Trophoblast cell (in vitro differentiated cells and primary cell): ENCODE results near the gene HSPA1L.
A peak's percentile ranks its signal among the peaks of the same experiment; 100 is the strongest.
"Not testable (repeated sequence)": the region's sequence is repeated elsewhere in the genome, so short reads cannot be mapped to it uniquely, and the experiment has no call there.

Experiments
- DNase-seq, 2 donors: peaks; one replicate each; pipeline ENCODE4 v3.0.0-alpha.2; 2016
- H2AFZ ChIP-seq: 2 replicates; pipeline ENCODE4 v1.6.1; 2013; ENCODE audit warnings: low read length, moderate library complexity, mild to moderate bottlenecking; ENCODE audit not compliant: insufficient read depth, poor library complexity
- H2AK5ac ChIP-seq: 2 replicates; pipeline ENCODE4 v1.6.1; 2013; ENCODE audit warnings: mild to moderate bottlenecking, low read length
- H2BK120ac ChIP-seq: 2 replicates; pipeline ENCODE4 v1.6.1; 2013; ENCODE audit warnings: low read length, mild to moderate bottlenecking, moderate library complexity; ENCODE audit not compliant: insufficient read depth, poor library complexity
- H2BK12ac ChIP-seq: 2 replicates; pipeline ENCODE4 v1.6.1; 2013; ENCODE audit warnings: mild to moderate bottlenecking, low read length, moderate library complexity
- H2BK5ac ChIP-seq: 2 replicates; pipeline ENCODE4 v1.6.1; 2013; ENCODE audit warnings: low read length, low read depth, moderate library complexity, mild to moderate bottlenecking; ENCODE audit not compliant: poor library complexity
- H3K14ac ChIP-seq: 2 replicates; pipeline ENCODE4 v1.6.1; 2013; ENCODE audit warnings: mild to moderate bottlenecking, low read length
- H3K18ac ChIP-seq: 2 replicates; pipeline ENCODE4 v1.6.1; 2013; ENCODE audit warnings: mild to moderate bottlenecking, low read length
- H3K23ac ChIP-seq: 2 replicates; pipeline ENCODE4 v1.6.1; 2013; ENCODE audit warnings: low read length
- H3K27ac ChIP-seq: 2 replicates; pipeline ENCODE4 v1.5.1; 2013; ENCODE audit warnings: low read depth, mild to moderate bottlenecking, inconsistent platforms, low read length, moderate library complexity
- H3K27me3 ChIP-seq: 2 replicates; pipeline ENCODE4 v1.6.1; 2013; ENCODE audit warnings: inconsistent platforms, mild to moderate bottlenecking, low read length, moderate library complexity; ENCODE audit not compliant: insufficient read depth
- H3K36me3 ChIP-seq, 2 experiments: 1 replicate in 1 of 2; 2 replicates in 1 of 2; pipeline ENCODE4 v1.6.1; 2013; ENCODE audit warnings: low read length in 2 of 2, mild to moderate bottlenecking in 2 of 2, moderate library complexity in 1 of 2; ENCODE audit not compliant: insufficient read depth in 2 of 2, control insufficient read depth in 1 of 2
- H3K4ac ChIP-seq: 2 replicates; pipeline ENCODE4 v1.6.1; 2013; ENCODE audit warnings: low read depth, mild to moderate bottlenecking, low read length, moderate library complexity
- H3K4me1 ChIP-seq, 2 experiments: 1 replicate in 1 of 2; 2 replicates in 1 of 2; pipeline ENCODE4 v1.6.1; 2013; ENCODE audit warnings: low read length in 2 of 2, mild to moderate bottlenecking in 2 of 2, moderate library complexity in 1 of 2; ENCODE audit not compliant: insufficient read depth in 2 of 2, control insufficient read depth in 1 of 2
- H3K4me2 ChIP-seq: 2 replicates; pipeline ENCODE4 v1.6.1; 2013; ENCODE audit warnings: inconsistent platforms, mild to moderate bottlenecking, low read length, moderate library complexity
- H3K4me3 ChIP-seq: 2 replicates; pipeline ENCODE4 v1.5.1; 2013; ENCODE audit warnings: mild to moderate bottlenecking, low read depth, low read length, inconsistent platforms
- H3K79me1 ChIP-seq: one replicate; pipeline ENCODE4 v1.6.1; 2013; ENCODE audit warnings: low read length
- H3K79me2 ChIP-seq: 2 replicates; pipeline ENCODE4 v1.6.1; 2013; ENCODE audit warnings: low read length, mild to moderate bottlenecking; ENCODE audit not compliant: control insufficient read depth, insufficient read depth, poor library complexity
- H3K9ac ChIP-seq: 2 replicates; pipeline ENCODE4 v1.6.1; 2013; ENCODE audit warnings: mild to moderate bottlenecking, low read length
- H3K9me3 ChIP-seq: 2 replicates; pipeline ENCODE4 v1.6.1; 2013; ENCODE audit warnings: low read depth, mild to moderate bottlenecking, control low read depth, inconsistent platforms, low read length; ENCODE audit not compliant: insufficient read depth
- H4K12ac ChIP-seq: 2 replicates; pipeline ENCODE4 v1.6.1; 2013; ENCODE audit warnings: low read depth, mild to moderate bottlenecking, low read length, moderate library complexity
- H4K8ac ChIP-seq: 2 replicates; pipeline ENCODE4 v1.6.1; 2013; ENCODE audit warnings: low read depth, mild to moderate bottlenecking, low read length, moderate library complexity
- H4K91ac ChIP-seq: one replicate; pipeline ENCODE4 v1.6.1; 2013; ENCODE audit warnings: low read depth, mild to moderate bottlenecking, low read length, moderate library complexity
- WGBS: extraction: QIAGEN DNeasy Blood & Tissue Kit; methylation state at CpG from one replicate; pipeline ENCODE4 v1.1.7; 2013; ENCODE audit warnings: missing lambda C conversion rate; ENCODE audit not compliant: insufficient read length, insufficient coverage; ENCODE audit errors: extremely low coverage; 5-methylcytosine and 5-hydroxymethylcytosine counted together

Gene HSPA1L

DNA sequence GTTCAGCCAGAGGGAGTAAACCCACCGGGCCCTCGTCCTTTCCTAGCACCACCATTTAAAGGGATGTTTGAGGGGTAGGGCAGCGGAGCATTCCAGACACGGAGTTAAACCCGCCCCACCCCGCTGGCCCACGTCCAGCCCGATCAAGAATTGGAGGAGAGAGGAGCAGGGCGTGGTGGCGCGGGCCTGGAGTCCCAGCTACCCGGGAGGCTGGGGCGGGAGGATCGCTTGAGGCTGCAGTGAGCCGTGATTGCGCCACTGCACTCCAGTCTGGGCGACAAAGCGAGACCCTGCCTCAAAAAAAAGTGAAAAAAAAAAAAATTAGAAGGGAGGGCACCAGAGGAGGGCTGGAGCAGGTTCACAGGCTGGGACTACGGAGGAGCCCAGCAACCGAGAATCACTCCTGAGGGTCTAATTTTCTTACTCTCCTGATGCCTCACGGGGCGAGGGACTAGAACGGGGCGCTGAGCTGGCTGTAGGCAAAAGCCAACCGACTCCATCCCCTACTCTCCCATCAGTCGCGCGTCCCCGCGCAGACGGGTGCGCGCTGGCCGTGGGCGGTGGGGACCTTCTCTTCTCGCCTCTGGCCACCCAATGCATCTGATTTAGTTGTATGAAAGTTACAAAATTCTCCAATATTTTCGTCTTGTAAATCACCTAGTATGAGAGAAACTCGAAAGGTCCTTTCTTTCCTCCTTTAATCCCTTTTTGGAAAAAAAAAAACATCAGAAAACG is 6.4 kb upstream of the HSPA1L start:
- H4K91ac ChIP-seq, result peak overlapping the region; percentile 73
- H3K4me1 ChIP-seq, result peaks cover 12 to 22% of the 10 kb centered on the region in 2 experiments
- no peaks in the 10 kb centered on the region for H3K27me3 ChIP-seq
- no peak overlapping the region for H3K23ac ChIP-seq
- peak overlapping the region; percentile 77 for H2BK120ac ChIP-seq
- H2AFZ ChIP-seq, result peak overlapping the region; percentile 44
- peaks cover 20% of the 10 kb centered on the region for H3K79me1 ChIP-seq
- peak overlapping the region; percentile 46 for H4K12ac ChIP-seq
- no peaks in the 10 kb centered on the region for H3K9me3 ChIP-seq
- peak overlapping the region; percentile 81 for H3K4me2 ChIP-seq
- peak overlapping the region; percentile 83 for H2BK5ac ChIP-seq
- peak overlapping the region; percentile 80 for H3K27ac ChIP-seq
- peak; percentile 71 to 74 for DNase-seq
- H3K9ac ChIP-seq, result peak overlapping the region; percentile 44
- H3K14ac ChIP-seq, result peak overlapping the region; percentile 88
- WGBS, result no CpG with 5 or more reads among the region's 39 CpGs
- H3K18ac ChIP-seq, result peak overlapping the region; percentile 42
- peak overlapping the region; percentile 10 for H2BK12ac ChIP-seq
- peak overlapping the region; percentile 68 for H4K8ac ChIP-seq
- peak overlapping the region; percentile 71 for H3K4me3 ChIP-seq
- no peaks in the 10 kb centered on the region for H3K36me3 ChIP-seq
- peak overlapping the region; percentile 65 for H3K4ac ChIP-seq
- peak overlapping the region; percentile 38 for H2AK5ac ChIP-seq
- H3K79me2 ChIP-seq, result peaks cover 4% of the 10 kb centered on the region

DNA sequence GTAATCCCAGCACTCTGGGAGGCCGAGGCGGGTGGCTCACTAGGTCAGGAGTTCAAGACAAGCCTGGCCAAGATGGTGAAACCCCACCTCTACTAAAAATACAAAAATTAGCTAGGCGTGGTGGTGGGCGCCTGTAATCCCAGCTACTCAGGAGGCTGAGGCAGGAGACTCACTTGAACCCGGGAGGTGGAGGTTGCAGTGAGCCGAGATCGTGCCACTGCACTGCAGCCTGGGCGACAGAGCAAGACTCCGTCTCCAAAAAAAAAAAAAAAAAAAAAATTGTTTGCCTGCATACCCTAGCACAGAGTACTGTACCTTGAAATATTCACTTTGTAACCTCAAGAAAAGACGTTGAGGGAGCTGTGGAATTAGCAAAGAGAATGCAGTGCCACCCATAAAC is 5.3 kb upstream of the HSPA1L start:
- H3K27ac ChIP-seq, H4K8ac ChIP-seq, H2AFZ ChIP-seq, H3K79me2 ChIP-seq, H2BK5ac ChIP-seq, DNase-seq, H2AK5ac ChIP-seq, H3K23ac ChIP-seq, H3K4ac ChIP-seq, H3K27me3 ChIP-seq, H3K9ac ChIP-seq, H2BK120ac ChIP-seq, H3K4me3 ChIP-seq, H3K18ac ChIP-seq, H3K4me2 ChIP-seq, H3K14ac ChIP-seq, H3K9me3 ChIP-seq, H2BK12ac ChIP-seq, H4K91ac ChIP-seq, H3K36me3 ChIP-seq, H4K12ac ChIP-seq: not testable (repeated sequence)
- Histone ChIP-seq H3K4me1 (peaks cover 7 to 17% of the 10 kb centered on the region in 2 experiments), H3K79me1 (peaks cover 15% of the 10 kb centered on the region)
- WGBS, result no CpG with 5 or more reads among the region's 10 CpGs

DNA sequence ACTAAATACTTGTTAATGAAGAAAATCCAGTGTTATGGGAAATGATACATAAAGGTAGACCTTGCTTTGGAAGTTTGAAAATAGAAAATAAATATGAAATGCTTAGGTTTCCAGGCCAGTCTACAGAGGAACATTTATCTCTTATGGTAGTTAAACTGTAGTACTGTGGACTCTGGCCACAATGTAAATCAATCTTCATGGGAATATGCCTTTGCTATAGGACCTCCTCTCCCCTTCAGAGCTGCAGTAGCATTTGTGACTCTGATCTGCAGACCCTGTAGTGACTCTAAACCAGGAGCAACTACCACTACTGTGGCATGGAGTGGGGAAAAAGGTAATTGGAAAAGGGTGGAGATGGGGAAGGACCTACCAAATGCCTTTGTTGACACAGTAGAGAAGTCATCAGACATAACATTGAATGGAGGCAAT is 4.8 kb upstream of the HSPA1L start:
- H3K4me1 ChIP-seq, result peaks cover 7 to 17% of the 10 kb centered on the region in 2 experiments
- no peak overlapping the region for H3K23ac ChIP-seq
- H2AFZ ChIP-seq, result no peak overlapping the region
- no peak overlapping the region for H3K4me3 ChIP-seq
- no peak overlapping the region for H2BK5ac ChIP-seq
- DNase-seq, result peak in 1 of 2 donors; percentile 11
- no peaks in the 10 kb centered on the region for H3K36me3 ChIP-seq
- no peak overlapping the region for H2BK12ac ChIP-seq
- no peaks in the 10 kb centered on the region for H3K9me3 ChIP-seq
- H3K27ac ChIP-seq, result no peak overlapping the region
- H3K4me2 ChIP-seq, result no peak overlapping the region
- no peak overlapping the region for H4K8ac ChIP-seq
- H3K4ac ChIP-seq, result no peak overlapping the region
- H3K18ac ChIP-seq, result no peak overlapping the region
- peaks cover 4% of the 10 kb centered on the region for H3K79me2 ChIP-seq
- no peak overlapping the region for H2AK5ac ChIP-seq
- H4K91ac ChIP-seq, result no peak overlapping the region
- H3K9ac ChIP-seq, result no peak overlapping the region
- peaks cover 16% of the 10 kb centered on the region for H3K79me1 ChIP-seq
- no peaks in the 10 kb centered on the region for H3K27me3 ChIP-seq
- H3K14ac ChIP-seq, result no peak overlapping the region
- H4K12ac ChIP-seq, result no peak overlapping the region
- no peak overlapping the region for H2BK120ac ChIP-seq

DNA sequence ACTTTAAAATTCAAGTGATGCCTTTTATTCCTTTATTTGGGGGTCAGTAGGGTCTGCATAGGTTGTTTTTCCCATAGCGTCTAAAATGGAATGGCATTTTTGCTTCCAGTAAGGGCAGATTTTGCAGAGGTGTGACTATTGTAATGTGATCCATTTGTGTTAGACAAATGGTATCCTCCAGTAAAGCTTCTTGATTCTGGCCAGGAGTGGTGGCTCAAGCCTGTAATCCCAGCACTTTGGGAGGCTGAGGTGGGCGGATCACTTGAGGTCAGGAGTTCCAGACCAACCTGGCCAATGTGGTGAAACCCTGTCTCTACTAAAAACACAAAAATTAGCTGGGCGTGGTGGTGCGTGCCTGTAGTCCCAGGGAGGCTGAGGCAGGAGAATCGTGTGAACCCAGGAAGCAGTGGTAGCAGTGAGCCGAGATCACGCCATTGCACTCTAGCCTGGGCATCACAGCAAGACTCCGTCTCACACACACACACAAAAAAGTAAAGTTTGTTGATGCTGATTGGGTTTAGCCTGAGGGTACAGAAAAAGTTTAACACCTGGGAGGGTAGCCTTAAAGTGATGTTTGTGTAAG is 2.9 kb upstream of the HSPA1L start:
- H4K8ac ChIP-seq, H3K18ac ChIP-seq, H4K12ac ChIP-seq: not testable (repeated sequence)

More for the DNA sequence above, 2.9 kb upstream of the HSPA1L start:
- H2BK120ac ChIP-seq, H4K91ac ChIP-seq, H2AFZ ChIP-seq, H3K4ac ChIP-seq, H2AK5ac ChIP-seq, H3K14ac ChIP-seq, H3K27me3 ChIP-seq, H2BK12ac ChIP-seq, H3K23ac ChIP-seq, H2BK5ac ChIP-seq, H3K79me2 ChIP-seq, H3K9ac ChIP-seq, H3K9me3 ChIP-seq, H3K4me2 ChIP-seq, H3K27ac ChIP-seq, H3K36me3 ChIP-seq, H3K4me3 ChIP-seq: not testable (repeated sequence)
- Histone ChIP-seq H3K79me1 (peaks cover 22% of the 10 kb centered on the region), H3K4me1 (peaks cover 8 to 12% of the 10 kb centered on the region in 2 experiments)
- no CpG with 5 or more reads among the region's 8 CpGs for WGBS
- DNase-seq, result peak in 1 of 2 donors; percentile 14
